ENCODE data around the gene UBE2E2.

UBE2E2 gene

DNA sequence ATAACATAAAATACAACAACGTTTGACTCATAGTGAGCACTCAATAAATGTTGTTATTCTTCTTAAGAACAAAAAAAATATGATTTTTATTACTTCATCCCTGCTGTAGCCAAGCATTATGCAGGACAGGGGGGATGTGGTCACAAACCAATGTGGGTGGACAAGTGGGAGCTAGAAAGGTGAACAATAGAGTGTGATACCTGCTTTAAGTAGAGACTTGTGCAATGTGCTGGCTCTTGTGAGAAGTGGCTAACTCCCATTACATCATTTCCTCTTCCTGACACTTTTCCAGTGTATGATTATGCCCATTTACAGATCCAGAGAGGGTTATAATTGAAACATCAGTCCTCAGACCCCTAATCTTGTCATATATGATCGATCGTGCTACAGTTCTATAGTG, 193.6 kb downstream of the UBE2E2 start:
- no peak for DNase-seq

DNA sequence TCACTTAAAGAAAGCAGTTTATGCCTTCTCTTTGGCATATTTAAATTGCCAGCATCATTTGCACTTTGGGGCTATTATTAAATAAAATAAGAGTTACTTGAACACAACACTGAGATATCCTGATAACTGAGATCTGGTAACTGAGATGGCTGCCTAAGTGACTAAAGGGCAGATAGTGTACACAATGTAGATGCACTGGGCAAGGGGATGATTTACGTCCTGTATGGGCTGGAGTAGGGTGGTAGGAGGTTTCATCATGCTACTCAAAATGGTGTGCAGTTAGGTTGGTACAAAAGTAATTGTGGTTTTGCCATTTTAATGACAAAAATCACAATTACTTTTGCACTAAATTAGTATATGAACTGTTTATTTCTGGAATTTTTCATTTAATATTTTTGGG, 196.1 kb downstream of the UBE2E2 start:
- DNase-seq = no peak

- no peak for DNase-seq
Measured at GRCh38 chr3:23402728-23403492, 199.8 kb downstream of the UBE2E2 start.

DNA sequence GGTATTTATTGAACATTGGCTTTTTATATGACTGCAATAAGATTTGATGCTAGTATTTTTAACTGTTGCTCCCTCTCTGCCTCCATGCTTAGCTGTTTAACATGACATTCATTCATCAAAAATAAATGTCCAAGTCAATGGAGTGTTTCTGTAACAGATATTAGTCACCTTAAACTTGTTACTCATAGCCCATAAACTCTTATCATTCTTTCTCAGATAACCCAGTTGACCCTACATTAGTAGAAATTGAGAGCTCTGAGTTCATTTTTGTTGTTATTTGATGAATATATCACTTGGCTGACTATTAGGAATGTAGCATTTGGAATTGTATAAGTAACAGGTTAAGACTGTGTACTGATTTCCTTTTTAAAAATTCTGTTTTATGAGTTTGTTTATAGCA, 201.1 kb downstream of the UBE2E2 start:
- no peak for DNase-seq

DNA sequence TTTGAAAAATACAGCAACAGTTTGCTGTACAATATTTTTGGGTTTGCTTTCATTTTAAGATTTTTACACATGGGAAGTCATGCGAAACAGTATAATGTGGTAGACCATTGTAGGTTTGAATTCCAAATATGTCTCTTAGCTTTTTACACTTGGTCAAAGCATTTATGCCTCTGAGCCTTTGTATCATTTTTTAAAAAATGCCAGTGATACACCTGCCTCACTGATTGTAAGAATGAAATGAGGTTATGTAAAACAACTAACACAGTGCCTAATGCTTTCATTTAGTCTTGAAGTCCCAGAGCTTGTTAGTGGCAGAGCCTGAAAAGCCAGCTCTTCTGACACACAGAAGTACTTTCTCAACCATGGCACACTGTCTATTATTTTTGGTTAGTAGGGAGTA, 202.0 kb downstream of the UBE2E2 start:
- no peak for DNase-seq

DNA sequence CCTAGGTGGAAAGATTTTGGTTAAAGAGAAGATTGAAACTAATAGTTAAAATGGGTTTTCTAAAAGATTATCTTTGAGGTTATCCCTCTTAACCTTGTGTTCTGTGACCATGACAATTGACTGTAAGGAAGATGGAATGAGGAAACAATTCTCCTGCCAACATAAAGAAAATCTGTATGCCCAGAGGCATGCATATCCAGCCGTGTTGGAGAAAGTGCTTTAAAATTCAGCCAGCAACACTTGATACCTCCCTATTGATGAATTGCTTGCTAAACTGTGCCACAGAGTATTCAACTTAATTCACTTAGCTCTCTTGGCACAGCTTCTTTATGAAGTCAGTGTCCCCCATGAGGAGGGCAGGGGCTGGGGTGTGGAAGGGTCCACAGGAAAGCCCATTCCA, 203.5 kb downstream of the UBE2E2 start:
- DNase-seq = no peak

- DNase-seq = no peak
Measured at GRCh38 chr3:23418026-23418425, 214.9 kb downstream of the UBE2E2 start.

DNA sequence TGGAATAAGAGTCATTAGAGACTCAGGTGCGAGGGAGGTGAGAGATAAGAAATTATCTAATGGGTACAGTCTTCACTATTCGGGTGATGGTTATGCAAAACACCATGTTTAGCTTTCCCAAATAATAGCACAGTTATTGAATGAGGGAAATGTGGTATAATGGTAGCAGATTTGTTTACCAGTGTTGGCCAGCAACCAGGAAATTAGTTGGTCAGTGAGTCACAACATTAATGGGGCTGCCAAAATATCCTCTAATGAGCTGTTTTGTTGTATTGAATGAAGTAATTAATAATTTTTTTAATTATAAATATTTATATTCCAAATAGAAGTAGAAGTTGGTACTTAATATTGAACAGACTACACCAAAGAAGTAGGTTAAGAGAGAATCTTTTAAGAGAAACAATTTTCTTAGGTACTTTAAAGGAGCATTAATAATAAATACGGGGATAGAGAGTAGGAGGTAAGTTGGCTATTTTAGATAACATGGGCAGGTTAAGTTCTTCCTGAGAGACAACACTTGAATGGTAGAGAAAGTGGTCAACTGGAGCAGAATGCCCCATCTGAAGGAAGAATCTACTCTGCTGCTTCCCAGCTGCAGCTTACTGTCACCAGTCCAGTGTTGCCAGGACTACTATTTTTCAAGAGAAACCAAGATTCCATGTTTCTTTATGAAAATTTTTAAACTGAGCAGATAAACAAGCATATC, 218.8 kb downstream of the UBE2E2 start:
- no peak for DNase-seq

DNA sequence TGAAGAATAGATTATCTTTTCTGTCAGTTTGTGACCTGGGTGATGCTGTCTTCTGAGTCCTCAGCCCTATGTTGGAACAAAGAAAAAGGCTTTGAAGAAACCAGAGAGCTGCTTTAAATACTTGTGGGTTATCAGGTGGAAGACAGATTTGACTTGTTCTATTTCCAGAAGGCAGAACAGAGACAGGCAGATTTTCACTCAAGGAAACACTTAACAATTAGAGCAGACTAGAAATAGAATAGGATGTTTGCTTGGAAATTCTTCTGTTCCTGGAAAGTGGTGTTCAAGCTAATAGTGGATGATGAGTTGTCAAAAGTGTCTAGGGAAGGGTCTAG, 219.4 kb downstream of the UBE2E2 start:
- no peak for DNase-seq

DNA sequence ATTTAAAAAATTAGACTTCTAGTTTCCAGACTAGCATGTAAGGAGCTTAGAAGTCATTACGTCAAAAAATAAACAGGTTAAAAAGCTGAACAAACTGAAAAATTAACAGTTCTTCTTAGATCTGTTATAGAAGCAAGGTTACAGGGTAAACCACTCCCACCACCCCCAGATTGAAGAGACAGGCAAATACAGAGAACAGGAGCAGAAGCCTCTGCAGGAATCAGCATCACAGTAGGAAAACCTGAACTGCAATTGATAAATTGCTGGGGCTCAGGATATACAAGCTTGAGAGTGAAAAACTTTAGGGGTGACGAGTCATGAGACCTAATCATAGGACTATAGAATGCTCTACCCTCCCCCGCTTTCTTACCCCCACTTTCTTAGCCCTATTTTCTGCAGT, 222.3 kb downstream of the UBE2E2 start:
- DNase-seq = no peak

DNA sequence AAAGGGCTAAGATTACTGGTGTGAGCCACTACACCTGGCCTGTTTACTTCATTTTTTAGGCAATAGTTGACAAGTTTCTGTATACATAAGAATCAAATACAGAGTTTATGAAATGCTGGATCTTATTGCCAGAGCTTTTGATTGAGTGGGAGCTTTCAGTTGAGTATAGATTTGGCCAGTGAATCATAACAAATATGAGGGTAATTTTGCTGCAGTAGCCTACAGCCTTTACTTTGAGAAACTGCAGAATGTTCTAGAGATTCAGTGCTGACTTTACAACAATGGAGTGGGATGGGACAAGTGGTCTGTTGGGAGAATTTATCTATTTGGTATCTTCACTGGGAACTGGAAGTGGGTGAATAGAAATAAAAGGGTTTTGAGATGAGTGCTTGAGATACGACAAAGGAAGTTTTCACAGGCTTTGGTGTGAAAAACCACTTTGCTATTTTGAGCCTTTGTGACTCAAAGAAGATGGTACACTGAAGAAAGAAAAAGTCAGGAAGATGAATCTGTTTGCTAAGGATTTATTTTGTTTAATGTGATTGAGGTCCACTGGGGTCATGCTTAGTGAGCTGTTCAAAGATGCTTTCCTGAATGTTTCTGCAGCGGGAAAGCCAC, 227.8 kb downstream of the UBE2E2 start:
- DNase-seq = no peak

GRCh38 chr3:23431764-23432163, 228.6 kb downstream of the UBE2E2 start:
- DNase-seq = no peak

- DNase-seq = no peak
Measured at GRCh38 chr3:23435318-23435717, 232.2 kb downstream of the UBE2E2 start.

DNA sequence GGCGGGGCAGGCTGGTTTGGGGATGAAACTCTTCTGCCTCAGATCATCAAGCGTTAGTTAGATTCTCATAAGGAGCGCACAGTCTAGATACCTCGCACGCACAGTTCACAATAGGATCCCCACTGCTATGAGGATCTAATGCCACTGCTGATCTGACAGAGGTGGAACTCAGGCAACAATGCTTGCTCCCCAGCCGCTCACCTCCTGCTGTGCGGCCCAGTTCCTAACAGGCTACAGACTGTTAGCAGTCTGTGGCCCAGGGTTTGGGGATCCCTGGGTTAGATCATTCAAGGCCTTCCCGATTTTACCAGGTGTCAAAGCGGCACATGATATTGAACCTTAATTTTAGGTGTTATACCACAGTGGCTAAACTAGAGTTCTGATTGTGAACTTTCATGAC, 232.8 kb downstream of the UBE2E2 start:
- DNase-seq = no peak

DNA sequence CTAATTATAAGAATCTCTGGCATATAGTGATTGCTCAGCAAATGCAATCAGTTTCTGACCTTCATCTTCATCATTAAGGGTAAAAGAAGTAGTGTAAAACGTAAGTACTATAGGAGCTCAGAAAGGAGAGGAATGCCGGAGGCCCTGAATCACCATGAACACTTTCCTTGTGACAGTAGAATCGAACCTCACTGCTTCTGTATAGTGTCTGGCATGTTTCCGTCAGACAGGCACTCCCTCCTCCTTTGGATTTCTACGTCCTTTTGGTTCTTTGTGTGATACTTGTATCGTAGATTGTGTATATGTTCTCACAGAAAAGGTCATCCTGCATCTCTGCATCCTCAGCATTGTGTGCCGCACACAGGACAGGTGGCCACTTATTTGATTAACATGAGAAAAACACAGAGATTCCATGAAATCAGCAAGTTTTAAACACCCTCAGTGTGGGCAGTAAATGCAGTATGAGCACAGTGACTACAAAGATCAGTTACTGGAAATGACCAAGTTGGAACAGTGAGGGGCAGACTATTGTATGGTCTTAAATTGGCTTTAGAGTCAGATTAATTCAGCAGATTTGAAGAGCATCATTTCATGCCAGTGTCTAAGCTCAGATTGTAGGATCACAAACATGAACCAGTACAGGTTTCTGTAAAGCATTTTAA, 234.5 kb downstream of the UBE2E2 start:
- no peak for DNase-seq

GRCh38 chr3:23438657-23439056, 235.5 kb downstream of the UBE2E2 start:
- no peak for DNase-seq

- DNase-seq = no peak
Measured at GRCh38 chr3:23439080-23439479, 236.0 kb downstream of the UBE2E2 start.

GRCh38 chr3:23440416-23441294, 237.5 kb downstream of the UBE2E2 start:
- no peak for DNase-seq

GRCh38 chr3:23442598-23443383, 239.7 kb downstream of the UBE2E2 start:
- no peak for DNase-seq

DNA sequence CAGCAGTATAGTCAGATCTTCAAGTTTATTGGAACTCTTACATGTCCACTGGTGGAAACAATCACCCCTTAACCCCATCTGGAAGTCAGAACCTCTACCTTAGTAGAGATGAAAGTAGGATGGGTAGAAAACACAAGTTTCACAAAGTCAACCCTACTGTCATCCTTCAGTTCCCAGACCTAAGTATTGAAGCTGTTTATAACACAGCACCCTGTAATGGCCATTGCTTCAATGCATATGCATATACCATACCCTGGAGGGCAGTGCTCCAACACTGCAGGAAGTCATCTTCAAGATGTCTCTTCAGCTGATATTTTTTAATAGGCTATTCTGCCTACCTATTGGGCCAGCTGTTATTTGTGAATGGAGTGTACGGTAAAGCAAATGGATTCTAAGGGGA, 241.3 kb downstream of the UBE2E2 start:
- no peak for DNase-seq

DNA sequence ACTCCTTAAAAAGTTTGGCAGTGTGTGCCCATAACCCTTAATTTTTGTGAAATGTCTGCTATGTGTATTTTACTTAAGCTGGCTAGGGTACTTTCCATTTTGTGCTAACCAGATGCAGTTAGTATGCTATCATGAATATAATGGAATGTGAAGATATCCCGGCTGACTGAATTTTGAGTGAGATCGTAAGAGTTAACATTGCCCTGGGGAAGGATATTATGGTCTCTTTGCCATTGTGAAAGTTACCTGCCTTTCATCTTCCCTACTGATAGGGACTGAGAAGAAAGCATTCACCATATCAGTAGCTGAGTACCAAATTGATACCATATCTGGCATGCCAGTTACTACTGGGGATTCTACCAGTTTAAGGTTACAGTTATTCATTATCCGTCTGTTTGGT, 243.2 kb downstream of the UBE2E2 start:
- no peak for DNase-seq

DNA sequence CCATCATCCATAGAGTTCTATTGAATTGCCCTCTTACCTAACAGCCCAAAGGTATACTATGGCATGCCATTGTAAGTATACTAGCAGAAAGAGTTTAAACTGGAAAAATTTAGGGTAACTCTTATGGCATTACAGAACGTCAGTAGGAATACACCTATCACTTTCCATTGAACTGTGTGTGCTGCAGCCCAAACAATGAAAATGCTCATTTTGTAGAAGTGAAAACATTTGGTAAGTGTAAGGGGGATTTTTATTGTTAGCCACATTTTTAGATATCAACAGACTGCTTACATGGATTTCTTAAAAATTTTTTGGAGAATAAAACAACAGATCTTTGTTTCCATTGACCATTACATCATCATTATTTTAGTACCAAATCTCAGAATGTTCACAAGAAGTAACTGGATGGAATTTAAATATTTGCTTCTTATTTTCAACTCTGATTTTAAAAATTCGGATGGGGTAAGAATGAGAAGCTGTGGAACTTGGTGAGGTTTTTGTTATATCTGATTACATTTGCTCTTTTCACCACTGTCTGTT, 245.9 kb downstream of the UBE2E2 start:
- no peak for DNase-seq

Data from activated T-cell treated with anti-CD3 and anti-CD28 coated beads, Interleukin-2, amount 50 U/mL, for 1 hour (primary cell).